ENCODE data around the gene TEFM.
"Not testable (repeated sequence)": the region's sequence is repeated elsewhere in the genome, so short reads cannot be mapped to it uniquely, and the experiment has no call there.

Gene TEFM, protein sequence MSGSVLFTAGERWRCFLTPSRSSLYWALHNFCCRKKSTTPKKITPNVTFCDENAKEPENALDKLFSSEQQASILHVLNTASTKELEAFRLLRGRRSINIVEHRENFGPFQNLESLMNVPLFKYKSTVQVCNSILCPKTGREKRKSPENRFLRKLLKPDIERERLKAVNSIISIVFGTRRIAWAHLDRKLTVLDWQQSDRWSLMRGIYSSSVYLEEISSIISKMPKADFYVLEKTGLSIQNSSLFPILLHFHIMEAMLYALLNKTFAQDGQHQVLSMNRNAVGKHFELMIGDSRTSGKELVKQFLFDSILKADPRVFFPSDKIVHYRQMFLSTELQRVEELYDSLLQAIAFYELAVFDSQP
- 6.4 reads per million, percentile 24 among the genes with 10 or more reads in this experiment for total RNA-seq

GRCh38 chr17:30906101-30906911 lies at the start of gene TEFM:
Gene TEFM, minus strand, starts transcription at chr17:30906238. Its CDS starts 40 bp downstream, at chr17:30906198.
- DNase-seq = peak; percentile 74

DNA sequence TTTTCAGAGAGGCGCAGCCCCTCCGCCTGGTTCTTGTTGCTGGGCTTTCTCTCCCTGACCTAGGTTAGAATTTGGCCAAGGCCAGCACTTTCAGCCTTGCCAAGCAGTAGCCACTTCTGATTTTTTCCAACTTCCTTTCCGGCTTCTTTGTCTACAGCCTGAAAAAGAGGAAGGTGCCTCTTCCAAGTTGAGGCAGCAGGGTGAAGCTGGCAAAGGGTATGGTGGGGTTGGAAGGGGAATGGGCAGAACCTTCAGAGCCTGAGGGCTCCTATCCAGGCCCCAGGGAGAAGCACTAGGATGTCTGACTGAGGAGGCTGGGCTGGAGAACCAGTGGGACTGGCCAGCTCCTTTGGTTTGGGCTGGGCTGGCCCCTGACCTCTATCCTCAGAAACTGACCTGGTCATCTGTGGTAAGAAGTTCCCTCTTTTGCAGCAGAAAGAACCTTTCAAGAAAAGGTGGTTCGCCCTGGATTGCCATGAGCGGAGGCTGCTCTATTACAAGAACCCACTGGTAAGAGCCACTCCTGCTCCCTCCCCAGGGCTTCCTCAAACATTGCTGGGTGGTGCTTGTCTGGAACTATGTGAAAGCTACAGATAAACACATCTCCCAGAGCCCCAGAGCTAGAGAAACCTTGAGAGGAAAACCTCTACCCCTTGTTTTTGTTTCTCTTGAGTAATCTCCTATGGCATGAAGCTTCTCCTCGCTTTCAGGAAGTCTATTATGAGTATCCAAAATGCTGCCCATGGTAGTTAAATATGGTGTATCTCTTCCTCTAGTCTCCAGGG lies 48.2 kb upstream of the TEFM start:
- DNase-seq = no peak

GRCh38 chr17:30952638-30953393 lies 46.8 kb upstream of the TEFM start:
- DNase-seq = no peak

GRCh38 chr17:30950669-30951399 lies 44.8 kb upstream of the TEFM start:
- no peak for DNase-seq

GRCh38 chr17:30950189-30950588 lies 44.2 kb upstream of the TEFM start:
- no peak for DNase-seq

DNA sequence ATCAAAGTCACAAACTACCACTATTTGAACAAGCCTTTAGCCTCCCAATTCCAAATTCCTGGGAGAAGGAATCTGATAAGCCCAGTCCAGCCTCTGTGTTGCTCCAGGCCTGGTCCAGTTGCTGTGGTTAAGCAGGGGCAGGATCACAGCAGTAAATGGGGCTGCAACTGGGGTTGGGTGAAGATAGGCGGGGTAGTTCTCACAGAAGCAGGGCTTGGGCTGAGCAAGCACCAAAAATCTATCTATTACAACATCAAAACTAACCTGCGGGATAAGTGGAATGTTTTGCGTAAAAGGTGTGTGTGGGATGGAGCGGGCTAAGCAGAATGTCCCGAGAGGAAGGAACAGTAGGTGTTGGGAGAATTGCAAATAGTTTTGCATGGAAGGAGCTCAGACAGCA lies 41.8 kb upstream of the TEFM start:
- no peak for DNase-seq

DNA sequence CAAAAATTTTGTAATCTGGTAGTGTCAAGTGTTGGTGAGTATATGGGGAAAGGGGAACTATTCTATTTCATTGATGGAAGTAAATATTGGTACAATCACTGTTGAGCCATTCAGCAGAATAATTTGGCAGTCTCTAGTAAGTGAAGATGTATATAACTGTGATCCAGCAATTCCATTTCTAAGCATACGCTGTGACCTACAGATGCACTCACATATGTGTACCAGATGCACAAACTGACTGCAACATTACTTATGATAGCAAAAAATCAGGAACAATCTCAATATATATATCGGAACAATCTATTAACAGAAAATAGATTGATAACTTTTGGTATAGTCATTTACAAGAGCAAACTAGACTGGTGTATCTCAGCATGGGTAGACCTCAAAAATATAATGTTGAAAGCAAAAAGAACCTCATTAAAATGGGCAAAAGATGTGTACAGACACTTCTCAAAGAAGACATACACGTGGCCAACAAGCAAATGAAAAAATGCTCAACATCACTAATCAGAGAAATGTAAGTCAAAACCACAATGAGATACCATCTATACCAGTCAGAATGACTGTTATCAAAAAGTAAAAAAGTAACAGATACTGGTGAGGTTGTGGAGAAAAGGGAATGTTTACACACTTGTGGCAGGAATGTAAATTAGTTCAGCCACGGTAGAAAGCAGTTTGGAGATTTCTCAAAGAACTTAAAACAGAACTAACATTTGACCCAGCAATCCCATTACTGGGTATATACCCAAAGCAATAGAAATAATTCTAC lies 36.5 kb upstream of the TEFM start:
- no peak for DNase-seq

GRCh38 chr17:30939051-30939689 lies 33.1 kb upstream of the TEFM start:
- no peak for DNase-seq

DNA sequence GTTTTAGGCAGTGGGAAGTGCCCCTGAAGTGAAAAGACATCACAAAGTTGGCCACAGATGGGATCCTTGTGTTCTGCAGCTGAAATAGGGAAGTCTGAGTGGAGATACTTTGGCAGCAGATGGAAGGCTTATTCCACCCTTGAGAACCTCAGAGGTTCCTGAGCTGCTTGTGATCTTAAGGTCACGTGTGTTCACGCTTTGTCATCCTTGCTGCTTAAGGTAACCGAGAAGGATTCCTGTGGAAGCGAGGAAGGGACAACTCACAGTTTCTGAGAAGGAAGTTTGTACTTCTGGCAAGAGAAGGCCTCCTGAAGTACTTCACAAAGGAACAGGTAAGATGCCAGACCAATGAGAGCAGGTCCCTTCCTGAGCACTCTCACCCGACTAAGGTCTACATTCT lies 27.9 kb upstream of the TEFM start:
- no peak for DNase-seq

GRCh38 chr17:30931582-30931981 lies 25.5 kb upstream of the TEFM start:
- not testable (repeated sequence) for DNase-seq

DNA sequence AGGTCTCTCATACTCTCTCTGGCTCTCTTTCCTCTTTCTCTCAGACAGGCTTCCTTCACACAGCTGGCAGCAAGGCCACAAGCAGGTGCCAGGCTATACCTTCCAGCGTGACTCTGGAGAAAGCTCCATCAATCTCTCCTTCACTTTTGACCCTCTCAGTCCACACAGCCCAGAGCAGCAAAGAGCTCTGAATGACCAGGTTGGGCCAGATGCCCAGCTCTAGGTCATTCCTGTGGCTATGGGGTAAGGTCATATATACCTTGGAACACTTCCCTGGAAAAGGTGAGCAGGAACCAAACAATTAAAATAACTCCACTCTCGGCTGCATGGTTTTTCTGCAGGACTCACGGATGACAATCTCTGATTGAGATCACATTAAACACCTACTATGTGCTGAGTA lies 24.5 kb upstream of the TEFM start:
- no peak for DNase-seq

- not testable (repeated sequence) for DNase-seq
These were observed 23.8 kb upstream of the TEFM start for GRCh38 chr17:30929861-30930260.

- DNase-seq = no peak
These were observed 23.1 kb upstream of the TEFM start for GRCh38 chr17:30929081-30929633.

DNA sequence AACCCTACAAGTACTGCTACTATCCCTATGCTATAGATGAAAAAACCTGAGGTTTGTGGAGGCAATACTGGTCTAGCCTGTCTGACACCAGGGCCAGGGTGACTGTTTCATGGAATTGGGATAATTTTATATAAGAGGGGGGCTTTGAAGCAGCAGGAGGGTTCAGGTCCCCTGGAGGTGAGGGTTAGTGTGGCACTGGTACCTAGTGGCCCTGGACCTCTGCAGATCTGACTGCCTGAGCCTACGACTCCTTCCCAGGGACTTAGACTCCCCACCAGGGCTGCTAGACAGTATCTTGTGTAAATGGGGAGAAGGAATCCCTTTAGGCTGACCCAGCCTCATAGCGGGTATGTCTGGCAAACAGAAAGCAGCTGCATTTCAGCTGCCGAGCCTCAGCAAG lies 22.5 kb upstream of the TEFM start:
- DNase-seq = no peak

- DNase-seq = no peak
These were observed 21.7 kb upstream of the TEFM start for GRCh38 chr17:30927756-30928155.

DNA sequence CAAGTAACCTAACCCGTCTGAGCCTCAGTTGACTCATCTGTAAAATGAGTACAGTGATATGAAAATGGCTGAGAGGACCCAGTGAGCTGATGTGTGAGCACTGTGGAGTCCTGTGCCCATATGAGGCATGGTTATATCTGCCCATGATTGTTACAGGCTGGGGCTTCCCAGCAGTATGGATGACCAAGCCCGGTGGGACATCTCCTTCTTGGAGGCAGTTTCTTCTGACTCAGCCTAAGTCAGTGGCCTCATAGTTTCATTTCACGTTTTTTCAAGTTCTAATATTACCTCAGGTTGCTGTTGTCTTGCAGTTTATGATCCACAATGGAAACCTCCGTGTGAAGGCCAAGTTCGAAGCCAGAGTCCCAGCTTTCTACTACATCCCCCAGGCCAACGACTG lies 20.5 kb upstream of the TEFM start:
- DNase-seq = no peak

DNA sequence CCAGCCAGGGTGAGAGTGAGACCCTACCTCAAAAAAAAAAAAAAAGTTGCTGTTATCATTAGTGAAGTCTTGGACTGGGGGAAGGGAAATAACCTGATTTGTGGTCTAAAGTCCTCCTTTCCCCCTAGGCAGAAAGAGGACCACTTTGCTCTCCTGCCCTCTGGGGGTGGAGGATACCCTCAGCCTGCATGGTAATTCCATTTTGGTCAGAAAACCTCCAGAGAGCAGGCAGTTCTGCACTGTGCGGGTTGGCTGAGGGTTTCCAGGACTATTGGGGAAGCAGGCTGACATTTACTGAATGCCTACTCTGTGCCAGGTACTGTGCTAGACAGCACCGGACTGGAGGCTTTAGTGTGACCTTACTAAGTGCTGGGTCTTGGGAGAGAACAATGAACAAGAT lies 18.3 kb upstream of the TEFM start:
- DNase-seq = no peak

DNA sequence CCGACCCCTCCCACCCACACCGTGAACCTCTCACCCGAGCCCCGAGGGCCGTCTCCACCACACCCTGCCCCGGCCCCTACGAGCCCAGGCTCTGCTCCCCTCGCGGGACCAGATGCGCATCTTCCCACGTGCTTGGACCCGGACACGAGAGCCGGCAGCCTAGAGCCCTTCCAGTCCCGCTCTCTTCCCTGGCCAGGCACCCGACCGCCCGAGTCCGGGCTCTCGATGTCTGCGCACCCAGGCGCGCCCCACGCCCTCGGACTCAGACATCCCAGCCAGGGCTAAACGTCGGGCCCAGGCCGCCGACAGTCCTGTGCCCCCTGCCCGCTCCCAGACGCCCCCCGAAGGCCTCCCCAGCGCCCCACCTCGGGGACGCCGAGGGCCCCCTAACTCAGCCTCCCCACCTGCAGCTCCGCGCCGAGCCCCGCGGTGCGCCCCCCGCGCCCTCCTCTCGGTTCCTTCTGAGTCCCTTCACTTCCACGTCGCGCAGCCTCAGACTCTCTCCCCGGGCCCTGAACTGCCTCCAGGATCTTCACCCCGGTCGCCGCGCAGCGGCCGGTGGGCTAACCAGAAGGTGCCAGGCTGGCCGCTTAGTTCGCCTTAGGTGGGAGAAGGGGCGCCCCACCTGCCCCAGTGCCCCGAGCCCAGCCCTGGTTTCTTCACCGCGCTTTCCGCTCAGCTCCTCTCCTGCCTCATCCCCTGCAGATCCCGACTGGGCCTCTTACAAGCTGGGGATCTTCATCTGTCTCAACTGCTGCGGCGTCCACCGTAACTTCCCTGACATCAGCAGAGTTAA lies 16.4 kb upstream of the TEFM start:
- DNase-seq = no peak

DNA sequence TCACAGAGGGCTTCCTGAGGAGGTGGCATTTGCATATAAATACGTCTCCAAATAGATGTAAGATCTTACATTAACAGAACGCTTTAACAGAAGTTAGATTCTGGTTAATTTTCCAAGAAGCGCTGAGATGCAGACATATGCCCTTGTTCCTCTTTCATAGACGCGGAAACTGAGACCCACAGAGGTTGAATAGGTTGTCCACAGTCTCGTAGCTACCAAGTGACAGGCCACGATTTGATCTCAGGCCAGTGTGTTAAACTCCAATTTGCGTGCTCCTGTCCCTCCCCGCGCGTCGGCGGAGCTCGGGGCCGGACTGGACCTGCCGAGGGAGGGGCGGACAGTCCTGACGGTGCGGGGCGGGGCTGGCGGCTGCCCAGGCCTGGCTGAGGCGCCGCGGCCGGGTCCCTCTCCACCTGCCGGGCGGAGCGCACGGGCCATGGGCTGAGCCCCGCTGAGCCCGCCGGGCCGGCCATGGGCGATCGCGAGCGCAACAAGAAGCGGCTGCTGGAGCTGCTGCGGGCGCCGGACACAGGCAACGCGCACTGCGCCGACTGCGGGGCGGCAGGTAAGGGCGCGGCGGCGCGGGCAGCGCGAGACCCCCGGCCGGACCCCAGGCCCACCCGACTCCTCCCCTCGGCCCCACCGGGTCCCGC lies 15.6 kb upstream of the TEFM start, which contains the start of gene ADAP2:
ADAP2 (plus strand) TSS at position 402 of the 653 bp plus-strand sequence; CDS start at position 472, 70 bp downstream.
- no peak for DNase-seq
